KG1 (cell line): Measurements from ENCODE around the gene PTCH2.
"Not testable (repeated sequence)": the region's sequence is repeated elsewhere in the genome, so short reads cannot be mapped to it uniquely, and the experiment has no call there.

Source experiments
- DNase-seq: peaks from one replicate; lab custom pipeline; 2025; lab: John Stamatoyannopoulos, UW

Gene PTCH2

GRCh38 chr1:44838294-44838693, 4.8 kb downstream of the PTCH2 start:
- not testable (repeated sequence) for DNase-seq

DNA sequence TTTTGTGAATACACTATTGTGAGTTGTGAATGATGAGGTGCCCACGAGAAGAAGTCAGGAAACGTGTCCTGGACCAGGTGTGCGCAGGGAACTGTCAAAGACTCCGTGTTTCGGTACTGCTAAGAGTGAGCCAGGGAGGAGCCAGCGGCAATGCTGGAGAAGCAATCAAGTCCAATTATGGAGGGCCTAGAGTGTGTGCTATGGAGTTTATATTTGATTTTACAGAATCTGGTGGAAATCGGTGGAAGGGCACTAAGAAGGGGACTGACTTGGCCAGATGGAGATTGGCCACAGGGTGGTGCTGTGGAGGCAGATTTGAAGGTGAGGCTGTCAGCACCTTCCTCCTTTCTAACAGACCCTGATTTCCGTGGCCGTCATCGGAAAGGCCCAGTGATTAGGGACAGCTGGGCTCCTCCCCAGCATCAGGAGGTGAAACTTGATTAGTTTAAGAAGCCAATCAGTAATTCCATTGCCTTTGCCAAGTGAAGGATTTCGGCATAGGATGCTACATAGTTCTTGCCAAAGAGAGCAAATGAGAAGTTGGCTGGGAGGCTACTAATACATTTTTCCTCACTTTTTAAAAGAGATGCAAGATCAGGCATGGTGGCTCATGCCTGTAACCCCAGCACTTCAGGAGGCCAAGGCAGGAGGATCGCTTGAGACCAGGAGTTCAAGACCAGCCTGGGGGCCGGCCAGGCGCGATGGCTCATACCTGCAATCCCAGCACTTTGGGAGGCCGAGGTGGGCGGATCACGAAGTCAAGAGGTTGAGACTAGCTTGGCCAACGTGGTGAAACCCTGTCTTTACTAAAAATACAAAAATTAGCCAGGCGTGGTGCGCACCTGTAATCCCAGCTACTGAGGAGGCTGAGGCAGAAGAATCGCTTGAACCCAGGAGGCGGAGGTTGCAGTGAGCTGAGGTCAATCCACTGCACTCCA, 7.0 kb downstream of the PTCH2 start:
- peak; percentile 54 for DNase-seq

DNA sequence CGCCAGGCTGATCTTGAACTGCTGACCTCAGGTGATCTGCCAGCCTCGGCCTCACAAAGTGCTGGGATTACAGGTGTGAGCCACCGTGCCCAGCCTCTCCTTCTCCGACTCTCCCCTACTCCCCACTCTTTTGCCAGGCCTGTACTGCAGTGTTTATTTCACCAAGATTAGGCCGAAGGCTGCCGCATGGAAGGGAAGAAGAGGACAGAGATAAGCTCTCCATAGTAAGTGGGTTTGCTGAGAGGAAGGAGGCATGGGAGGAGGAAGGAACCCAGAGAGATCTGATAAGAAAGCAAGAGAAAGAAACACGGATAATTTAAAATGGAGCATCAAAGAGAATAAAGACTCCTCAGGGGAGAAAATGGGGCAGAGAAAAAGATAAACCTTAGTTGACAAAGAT, 8.7 kb downstream of the PTCH2 start:
- DNase-seq = no peak

GRCh38 chr1:44832056-44832705, 10.9 kb downstream of the PTCH2 start:
- no peak for DNase-seq

DNA sequence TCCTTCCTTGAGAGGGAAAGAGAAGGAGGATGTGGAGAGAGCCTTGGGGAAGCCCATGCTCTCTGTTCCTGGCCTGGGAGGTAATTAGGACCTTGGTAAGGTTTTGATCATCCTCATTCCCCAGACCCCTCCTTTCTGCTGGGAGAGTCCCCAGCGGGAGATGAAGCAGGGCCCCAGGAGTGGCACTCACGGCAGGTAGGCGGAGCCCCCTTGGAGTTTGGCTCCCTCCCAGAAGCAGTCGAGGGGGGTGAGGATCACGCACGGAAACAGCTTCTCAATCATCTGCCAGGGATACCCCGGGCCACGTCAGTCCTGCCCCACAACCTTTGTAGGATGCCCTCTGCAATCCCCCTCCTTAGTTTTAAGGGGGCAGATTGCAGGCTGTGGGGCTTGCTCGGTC, 11.5 kb downstream of the PTCH2 start:
- no peak for DNase-seq

GRCh38 chr1:44830900-44831304, 12.2 kb downstream of the PTCH2 start:
- DNase-seq = no peak

DNA sequence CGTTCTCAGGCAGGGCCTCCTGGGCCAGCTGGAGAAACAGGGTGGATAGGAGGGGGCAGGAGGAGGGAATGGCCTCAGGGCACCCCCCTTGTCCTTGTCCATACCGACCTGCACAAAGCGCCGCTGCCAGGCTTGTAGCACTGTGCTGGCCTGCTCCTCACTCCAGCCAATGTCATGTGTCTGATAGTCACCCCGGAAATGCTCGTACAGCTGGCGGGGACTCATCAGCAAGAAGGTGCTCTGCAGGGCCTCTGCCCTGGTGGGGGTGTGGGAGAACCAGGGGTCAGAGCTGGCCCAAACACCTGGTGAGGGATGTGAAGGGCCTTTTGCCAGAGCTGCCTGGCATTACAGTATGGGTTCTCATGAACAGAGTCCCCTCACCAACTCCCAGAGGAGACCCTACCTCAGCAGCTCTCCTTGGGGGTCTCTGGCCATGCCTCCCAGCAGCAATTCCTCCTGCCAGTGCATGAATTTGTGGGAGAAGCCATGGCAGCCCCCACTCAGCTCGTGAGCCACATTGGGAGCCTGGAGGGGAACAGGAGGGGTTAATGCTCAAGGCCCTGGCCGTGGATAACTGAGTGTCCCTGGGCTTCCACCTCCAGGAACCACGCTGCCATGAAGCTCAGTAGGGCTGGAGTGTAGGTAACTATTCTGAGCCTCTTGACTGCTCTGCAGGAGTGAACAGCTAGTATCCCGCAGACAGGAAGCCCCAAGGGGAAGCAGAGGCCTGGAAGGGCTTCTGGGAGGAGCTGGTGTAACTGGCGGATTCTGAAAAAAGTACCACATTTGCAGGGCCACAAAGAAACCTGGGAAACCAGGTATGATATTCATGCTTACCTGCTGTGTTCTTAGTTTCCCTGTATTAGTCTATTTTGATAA, 13.3 kb downstream of the PTCH2 start:
- DNase-seq = no peak

DNA sequence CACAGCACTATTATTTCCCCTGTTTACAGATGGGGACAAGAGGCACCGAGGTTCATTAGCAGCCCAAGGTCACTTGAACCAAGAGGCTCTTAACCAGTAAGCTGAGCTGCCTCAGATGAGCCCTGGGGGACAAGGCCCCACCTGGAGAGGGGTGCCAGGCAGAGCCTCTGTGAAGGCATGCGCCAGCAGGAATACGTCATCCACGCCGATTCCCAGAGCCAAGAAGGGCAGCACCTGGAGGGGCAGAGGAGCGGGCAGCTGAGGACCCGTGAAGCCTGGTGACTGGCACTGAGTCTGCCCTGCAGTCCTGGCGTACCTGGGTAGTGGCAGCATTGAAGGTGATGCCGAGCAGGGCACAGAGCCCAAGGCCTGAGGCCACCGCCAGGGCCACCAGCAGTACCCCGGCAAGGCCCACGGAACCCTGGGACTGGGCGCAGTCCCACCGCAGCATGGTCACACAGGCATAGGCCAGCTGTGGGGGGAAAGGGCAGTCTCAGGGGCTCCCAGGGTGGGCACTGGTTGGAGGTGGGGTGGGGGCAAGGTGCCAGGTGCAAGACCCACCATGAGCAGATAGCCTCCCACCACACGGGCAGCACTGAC, 14.1 kb downstream of the PTCH2 start:
- no peak for DNase-seq

GRCh38 chr1:44828003-44828651, 14.9 kb downstream of the PTCH2 start:
- DNase-seq = no peak

GRCh38 chr1:44827197-44828002, 15.7 kb downstream of the PTCH2 start:
- DNase-seq = no peak

DNA sequence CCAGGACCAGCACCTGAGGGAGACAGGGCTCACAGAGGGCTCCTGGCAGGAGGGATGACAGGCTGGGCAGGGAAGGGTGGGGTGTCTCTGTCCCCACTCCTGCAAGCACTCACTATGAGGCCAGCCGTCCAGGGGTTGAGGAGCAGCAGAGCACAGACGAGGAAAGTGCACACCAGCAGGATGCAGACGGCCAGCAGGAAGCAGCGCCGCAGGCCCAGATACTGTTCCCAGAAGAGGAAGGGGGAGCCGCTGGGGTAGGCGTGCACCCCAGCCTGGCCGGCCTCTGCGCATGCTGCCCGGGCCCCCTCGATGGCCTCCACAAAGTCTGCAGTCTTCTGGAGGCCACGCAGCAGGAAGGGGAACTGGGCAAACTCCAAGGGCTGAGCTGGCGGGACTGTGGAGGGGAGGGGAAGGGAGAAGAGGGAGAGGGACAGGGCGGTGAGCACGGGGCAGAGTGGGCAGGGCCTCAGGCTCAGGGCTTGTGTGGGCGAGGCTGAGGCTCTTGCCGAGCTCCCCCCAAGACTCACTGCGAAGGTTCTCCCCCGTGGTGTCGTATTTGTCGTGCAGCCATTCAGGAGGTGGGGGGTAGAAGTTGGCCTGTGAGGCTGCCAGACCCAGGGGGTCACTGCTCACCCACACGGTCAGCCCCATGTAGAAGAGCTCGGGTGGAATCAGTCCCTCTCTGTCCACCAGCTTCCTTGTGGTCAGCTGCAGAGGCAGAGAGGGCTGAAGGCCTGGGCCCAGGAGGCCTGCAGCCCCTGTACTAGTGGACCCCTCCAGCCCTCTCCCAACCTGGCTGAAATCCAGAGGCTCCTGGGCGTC, 16.5 kb downstream of the PTCH2 start:
- no peak for DNase-seq

DNA sequence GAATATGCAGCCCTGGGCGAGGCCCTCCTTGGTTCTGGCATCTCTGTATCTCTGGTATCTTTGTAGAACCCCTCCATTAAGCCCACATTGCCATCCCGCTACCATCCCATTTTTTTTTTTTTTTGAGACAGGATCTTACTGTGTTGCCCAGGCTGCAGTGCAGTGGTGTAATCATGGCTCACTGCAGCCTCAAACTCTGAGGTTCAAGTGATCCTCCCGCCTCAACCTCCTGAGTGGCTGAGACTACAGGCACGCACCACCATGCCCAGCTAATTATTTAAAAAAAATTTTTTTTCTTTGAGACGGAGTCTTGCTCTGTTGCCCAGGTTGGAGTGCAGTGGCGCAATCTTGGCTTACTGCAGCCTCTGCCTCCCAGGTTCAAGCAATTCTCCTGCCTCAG, 18.7 kb downstream of the PTCH2 start:
- DNase-seq = not testable (repeated sequence)

DNA sequence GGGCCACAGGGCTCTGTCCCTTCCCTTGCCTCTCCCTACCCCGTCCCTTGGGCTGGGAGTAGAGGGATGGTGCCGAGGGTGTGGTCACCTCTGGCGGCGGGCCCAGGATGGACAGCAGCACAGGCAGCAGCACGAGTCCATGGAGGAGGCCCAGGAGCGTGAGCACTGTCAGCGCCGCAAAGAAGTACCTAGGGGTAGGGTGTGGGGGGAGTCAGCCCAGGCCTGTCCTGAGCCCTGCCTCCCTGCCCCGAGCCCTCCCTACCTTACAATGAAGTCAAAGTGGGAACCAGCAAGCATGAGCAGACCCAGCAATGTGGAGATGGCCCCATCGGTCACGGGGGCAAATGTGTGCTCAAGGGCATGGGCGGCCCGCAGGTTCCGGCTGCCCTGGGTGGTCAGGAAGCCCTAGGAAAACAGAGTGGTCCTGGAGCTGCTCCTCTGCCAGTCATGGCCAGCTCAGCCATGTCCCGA, 20.0 kb downstream of the PTCH2 start:
- no peak for DNase-seq

DNA sequence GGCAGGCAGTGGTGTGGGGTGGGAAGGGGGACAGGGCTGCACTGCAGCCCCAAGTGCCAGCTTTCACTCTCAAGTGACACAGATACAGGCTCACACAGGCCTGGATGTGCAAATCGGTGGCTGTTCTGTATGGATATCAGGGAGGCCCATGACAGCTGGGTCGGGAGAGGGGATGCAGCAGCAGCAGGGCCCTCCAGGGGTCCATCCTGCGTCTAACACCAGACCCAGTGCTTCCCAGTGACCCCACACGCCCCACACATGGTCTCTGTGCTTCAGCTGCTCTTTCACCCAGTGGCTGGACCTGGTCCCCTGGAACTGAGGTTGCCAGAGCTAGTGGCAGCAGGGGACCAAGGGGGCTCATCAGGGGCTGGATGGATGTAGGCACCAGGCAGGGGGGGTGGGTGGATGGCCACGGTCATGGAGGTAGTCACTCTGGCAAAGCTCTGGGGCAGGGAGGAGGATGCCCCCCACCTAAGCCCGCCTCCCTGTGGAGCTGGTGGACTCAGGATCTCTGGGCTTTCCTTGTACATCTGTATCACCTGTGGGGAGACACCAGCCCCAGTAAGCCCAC, 20.8 kb downstream of the PTCH2 start:
- no peak for DNase-seq

GRCh38 chr1:44821240-44821715, 21.8 kb downstream of the PTCH2 start:
- DNase-seq = no peak

DNA sequence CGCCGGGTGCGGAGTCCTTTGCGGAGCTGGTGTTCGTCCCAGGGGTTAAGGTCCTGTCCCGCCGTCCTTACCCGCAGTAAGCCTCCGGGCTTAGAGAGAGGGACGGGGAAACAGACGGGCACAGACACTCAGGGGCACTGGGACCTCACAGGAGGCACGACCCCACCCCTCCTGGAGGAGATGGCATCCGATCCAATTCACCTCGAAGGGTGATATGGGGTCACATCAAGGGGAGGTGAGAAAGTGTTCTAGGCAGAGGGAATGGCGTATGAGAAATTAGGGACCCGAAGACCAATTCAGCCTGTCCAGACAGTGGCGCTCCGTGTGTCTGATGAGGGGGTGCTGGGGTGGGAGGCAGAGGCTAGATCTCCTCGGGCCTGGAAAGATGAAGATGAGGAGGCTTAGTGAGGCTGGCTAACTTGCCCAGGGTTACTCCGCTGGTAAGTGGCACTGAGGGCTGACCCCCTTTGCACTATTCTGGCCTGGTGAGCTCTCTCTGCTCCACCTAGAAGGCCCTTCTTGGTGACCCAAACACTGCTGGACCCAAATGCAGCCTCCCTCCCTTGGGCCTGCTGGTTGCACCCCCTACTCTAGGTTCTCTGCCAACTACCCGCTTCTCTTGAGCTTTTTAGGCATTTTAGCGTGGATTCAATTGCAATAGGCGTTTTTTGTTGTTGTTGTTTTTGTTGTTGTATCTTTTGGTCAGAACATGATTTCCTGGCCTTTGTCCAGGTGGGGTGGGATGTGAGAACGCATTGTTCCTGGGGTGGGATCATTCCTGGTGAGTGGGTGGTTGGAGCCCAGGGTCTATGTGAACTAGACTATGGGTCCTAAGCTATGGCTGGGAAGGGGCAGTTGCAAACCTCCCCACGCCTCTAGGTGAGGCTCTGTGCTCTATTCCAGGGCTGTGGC, 22.5 kb downstream of the PTCH2 start:
- DNase-seq = no peak

DNA sequence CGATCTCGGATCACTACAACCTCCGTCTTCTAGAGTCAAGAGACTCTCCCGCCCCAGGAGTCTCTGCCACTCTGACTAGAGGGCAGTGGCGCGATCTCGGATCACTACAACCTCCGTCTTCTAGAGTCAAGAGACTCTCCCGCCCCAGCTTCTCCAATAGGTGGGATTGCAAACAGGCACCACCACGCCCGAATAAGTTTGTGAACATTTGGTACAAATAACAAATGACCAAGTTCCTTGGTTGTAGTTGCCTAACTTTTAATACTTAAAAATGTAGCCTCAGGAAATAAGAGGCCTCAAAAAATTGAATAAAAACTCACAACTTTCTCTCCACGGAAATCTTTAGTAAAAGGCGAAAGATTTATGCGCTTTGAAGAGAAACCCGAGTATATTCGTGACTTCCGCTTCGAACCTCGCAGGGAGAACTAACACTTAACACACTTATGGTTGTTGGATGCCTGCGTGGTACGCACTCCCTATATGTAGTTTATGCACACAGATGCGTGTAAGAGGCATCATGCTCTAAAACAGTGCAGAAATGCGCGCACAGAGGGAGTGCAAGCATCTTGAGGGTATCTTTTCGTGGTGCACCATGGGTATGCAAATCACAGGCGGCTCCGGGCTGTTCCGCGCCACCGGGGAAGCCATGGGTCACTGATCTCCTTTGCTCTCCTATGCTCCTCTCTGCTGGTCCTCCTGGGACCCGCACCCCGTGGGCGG, 23.3 kb downstream of the PTCH2 start:
- DNase-seq = peak; percentile 71
